Transverse colon (tissue), 4 donors: ENCODE results near the gene GIPC3. TPM values are rescaled to one million over a fixed set of nuclear protein-coding genes. Genes with fewer than 3 reads are reported as not detected.

Experiments
- DNase-seq: peaks from one replicate; pipeline ENCODE4 v3.0.0-alpha.2; 2019
- H3K27ac ChIP-seq, 4 donors: fragments of 200-600 bp; sonication (generic); 2 replicates each; pipeline ENCODE4 v1.5.1; 2016 to 2018; ENCODE audit warnings: inconsistent platforms in 4 of 4
- H3K27me3 ChIP-seq: fragments of 200-600 bp; sonication (generic); 2 replicates; pipeline ENCODE4 v1.5.1; 2017; ENCODE audit warnings: inconsistent platforms
- H3K36me3 ChIP-seq, 4 donors: fragments of 200-600 bp; sonication (generic); 2 replicates each; pipeline ENCODE4 v1.5.1; 2017 to 2019; ENCODE audit warnings: inconsistent platforms in 4 of 4
- H3K4me1 ChIP-seq, 4 donors: fragments of 200-600 bp; sonication (generic); 2 replicates each; pipeline ENCODE4 v1.5.1; 2017 to 2020; ENCODE audit warnings: inconsistent platforms in 4 of 4
- H3K4me3 ChIP-seq, 4 donors: fragments of 200-600 bp; sonication (generic); 1 replicate in 1 of 4; 2 replicates in 3 of 4; pipeline versions ENCODE4 v1.5.1 to v1.6.1; 2017 to 2019; ENCODE audit warnings: inconsistent platforms in 4 of 4
- H3K9me3 ChIP-seq, 2 donors: fragments of 200-600 bp; sonication (generic); 2 replicates each; pipeline ENCODE4 v1.5.1; 2017 to 2019; ENCODE audit warnings: inconsistent platforms in 2 of 2
- EP300 ChIP-seq: sonication (generic); formaldehyde crosslinking; IDR thresholded peaks from one replicate; pipeline ENCODE4 v1.6.1; 2017; ENCODE audit warnings: antibody characterized with exemption, low read depth
- POLR2A ChIP-seq: fragments of 450-650 bp; IDR thresholded peaks from one replicate; pipeline ENCODE4 v1.6.1; 2016; ENCODE audit warnings: antibody characterized with exemption, mild to moderate bottlenecking, moderate library complexity
- POLR2AphosphoS5 ChIP-seq, 3 donors: sonication (generic); formaldehyde crosslinking; IDR thresholded peaks; one replicate each; pipeline ENCODE4 v1.6.1; 2016; ENCODE audit warnings: antibody characterized with exemption in 3 of 3
- WGBS, 2 donors: methylation state at CpG; one replicate each; pipeline ENCODE4 v1.1.5; 2018; ENCODE audit warnings: low coverage in 1 of 2; 5-methylcytosine and 5-hydroxymethylcytosine counted together
- in situ Hi-C, 4 donors: fragments of 200-750 bp; cut with MboI; loops; one replicate each; pipeline versions ENCODE4 v1.15.0 to v1.15.1; 2017; ENCODE audit warnings: low sequenced_read_pairs in 3 of 4, low pct_ligation_motif_present in 1 of 4, low pct_unique_long_range_greater_than_20kb in 1 of 4
- intact Hi-C: fragments of 100-400 bp; cut with DNase I; formaldehyde crosslinking; loops from one replicate; pipeline ENCODE4 v1.15.1; 2023; ENCODE audit warnings: low total_unique reads
- total RNA-seq, 4 donors: library from RNA; depleted of rRNA; stranded (reverse); fragments of >200 nt; gene quantifications; one replicate each; pipeline ENCODE4 v1.1.0, GENCODE V29; 2016
- TF ChIP-seq, protein P1 (sequence below), 5 experiments: fragments of 200-600 bp in 3 of 5; fragments of 450-650 bp in 2 of 5; sonication (generic) in 3 of 5; IDR thresholded peaks; 1 replicate in 2 of 5; 2 replicates in 3 of 5; pipeline ENCODE4 v1.5.1; 2016 to 2017; ENCODE audit warnings: antibody characterized with exemption in 5 of 5, inconsistent platforms in 3 of 5, mild to moderate bottlenecking in 2 of 5, moderate library complexity in 1 of 5

Gene GIPC3
- total RNA-seq, 4 donors from 2014 or later = 0.14 to 0.95 (median 0.60) TPM; not detected in 1

- H3K4me3 ChIP-seq = no peak overlapping the region
- 81% methylated on average over 11 of the region's 13 CpGs; no CpG with 5 or more reads in 1 of the 2 donors for WGBS, 2 donors
- in situ Hi-C loops (no loop called here), intact Hi-C loops (no loop called here)
- no peaks in the 10 kb centered on the region for H3K9me3 ChIP-seq
- peak overlapping the region in 2 of 4 donors; percentile 13 to 48 for H3K27ac ChIP-seq
- no peaks in the 10 kb centered on the region for H3K4me1 ChIP-seq
- peaks cover 0 to 30% (median 8%) of the 10 kb centered on the region in 4 donors for H3K36me3 ChIP-seq
- TF ChIP-seq POLR2A (no peak), EP300 (no peak), POLR2AphosphoS5 (IDR thresholded peaks at IDR 0.05) (no peak)
- TF ChIP-seq, protein P1, sequence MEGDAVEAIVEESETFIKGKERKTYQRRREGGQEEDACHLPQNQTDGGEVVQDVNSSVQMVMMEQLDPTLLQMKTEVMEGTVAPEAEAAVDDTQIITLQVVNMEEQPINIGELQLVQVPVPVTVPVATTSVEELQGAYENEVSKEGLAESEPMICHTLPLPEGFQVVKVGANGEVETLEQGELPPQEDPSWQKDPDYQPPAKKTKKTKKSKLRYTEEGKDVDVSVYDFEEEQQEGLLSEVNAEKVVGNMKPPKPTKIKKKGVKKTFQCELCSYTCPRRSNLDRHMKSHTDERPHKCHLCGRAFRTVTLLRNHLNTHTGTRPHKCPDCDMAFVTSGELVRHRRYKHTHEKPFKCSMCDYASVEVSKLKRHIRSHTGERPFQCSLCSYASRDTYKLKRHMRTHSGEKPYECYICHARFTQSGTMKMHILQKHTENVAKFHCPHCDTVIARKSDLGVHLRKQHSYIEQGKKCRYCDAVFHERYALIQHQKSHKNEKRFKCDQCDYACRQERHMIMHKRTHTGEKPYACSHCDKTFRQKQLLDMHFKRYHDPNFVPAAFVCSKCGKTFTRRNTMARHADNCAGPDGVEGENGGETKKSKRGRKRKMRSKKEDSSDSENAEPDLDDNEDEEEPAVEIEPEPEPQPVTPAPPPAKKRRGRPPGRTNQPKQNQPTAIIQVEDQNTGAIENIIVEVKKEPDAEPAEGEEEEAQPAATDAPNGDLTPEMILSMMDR (IDR thresholded peaks at IDR 0.05) = no peak
- H3K27me3 ChIP-seq = no peaks in the 10 kb centered on the region
- no peak for DNase-seq
These were observed 48.2 kb upstream of the GIPC3 start for GRCh38 chr19:3537101-3537437.

- TF ChIP-seq, protein P1 (IDR thresholded peaks at IDR 0.05) = no peak
- TF ChIP-seq POLR2A = no peak
- TF ChIP-seq EP300 = no peak
- no peak for TF ChIP-seq POLR2AphosphoS5 (IDR thresholded peaks at IDR 0.05)
- no peaks in the 10 kb centered on the region for H3K27me3 ChIP-seq
- no peaks in the 10 kb centered on the region for H3K9me3 ChIP-seq
- in situ Hi-C loops = no loop called here
- WGBS, 2 donors = 88 to 91% methylated on average over 6 to 22 of the region's 22 CpGs
- H3K4me3 ChIP-seq = no peak overlapping the region
- intact Hi-C loops = no loop called here
- peak overlapping the region in 1 of 4 donors; percentile 48 for H3K27ac ChIP-seq
- peaks cover 0 to 26% (median 5%) of the 10 kb centered on the region in 4 donors for H3K36me3 ChIP-seq
- no peaks in the 10 kb centered on the region for H3K4me1 ChIP-seq
- no peak for DNase-seq
These were observed 47.6 kb upstream of the GIPC3 start for GRCh38 chr19:3537438-3538240.

DNA sequence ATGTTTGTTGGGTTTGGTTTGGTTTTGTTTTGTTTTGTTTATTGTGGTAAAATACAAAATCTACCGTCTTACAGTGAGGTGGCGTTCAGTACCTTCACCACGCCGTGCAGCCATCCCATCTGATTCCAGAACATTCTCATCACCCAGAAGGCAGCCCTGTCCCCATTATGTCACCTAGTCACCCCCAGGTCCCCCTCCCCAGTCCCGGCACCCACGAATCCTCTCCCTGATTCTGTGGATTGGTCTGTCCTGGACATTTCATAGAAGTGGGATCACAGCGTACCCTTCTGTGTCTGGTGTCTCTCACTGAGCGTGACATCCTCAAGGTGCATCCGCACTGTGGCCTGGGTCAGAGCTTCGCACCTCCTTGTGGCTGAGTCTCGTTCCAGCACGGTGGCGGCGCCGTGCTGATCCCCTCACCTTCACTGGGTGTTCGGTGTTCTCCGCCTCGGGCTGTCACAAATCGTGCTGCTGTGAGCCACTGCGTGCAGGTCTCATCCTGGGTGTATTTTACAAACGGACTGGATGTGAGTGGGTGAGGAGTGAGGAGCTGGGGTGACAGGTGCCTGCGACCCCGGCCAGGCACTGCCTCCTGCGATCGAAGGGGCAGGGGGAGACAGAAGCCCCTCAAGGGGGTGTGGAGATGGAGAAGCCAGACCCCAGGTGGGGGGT lies 46.9 kb upstream of the GIPC3 start:
- Histone ChIP-seq H3K4me3 (no peak overlapping the region), H3K36me3 (peaks cover 0 to 18% (median 1%) of the 10 kb centered on the region in 4 donors), H3K27me3 (no peaks in the 10 kb centered on the region), H3K9me3 (no peaks in the 10 kb centered on the region), H3K27ac (no peak overlapping the region), H3K4me1 (no peaks in the 10 kb centered on the region)
- TF ChIP-seq EP300 (no peak), POLR2AphosphoS5 (IDR thresholded peaks at IDR 0.05) (no peak), POLR2A (no peak)
- TF ChIP-seq, protein P1 (IDR thresholded peaks at IDR 0.05) = no peak
- in situ Hi-C loops = no loop called here
- intact Hi-C loops = no loop called here
- 67 to 82% methylated on average over 3 to 24 of the region's 25 CpGs for WGBS, 2 donors
- no peak for DNase-seq

- 63 to 95% methylated on average over 7 to 24 of the region's 28 CpGs for WGBS, 2 donors
- intact Hi-C loops = no loop called here
- no peak within 1 kb of the TSS for H3K27ac ChIP-seq
- H3K4me3 ChIP-seq = no peak within 1 kb of the TSS
- TF ChIP-seq, protein P1 (IDR thresholded peaks at IDR 0.05) = no peak
- no peak for TF ChIP-seq EP300
- TF ChIP-seq POLR2AphosphoS5 (IDR thresholded peaks at IDR 0.05) = no peak
- no peak for TF ChIP-seq POLR2A
- H3K9me3 ChIP-seq = no peaks in the 10 kb centered on the region
- H3K4me1 ChIP-seq = no peaks in the 10 kb centered on the region
- in situ Hi-C loops = no loop called here
- no peaks in the 10 kb centered on the region for H3K27me3 ChIP-seq
- no peak for DNase-seq
- H3K36me3 ChIP-seq = peaks cover 0 to 13% (median 0%) of the 10 kb centered on the region in 4 donors
These were observed 46.1 kb upstream of the GIPC3 start, which contains the start of gene TEKTIP1 for GRCh38 chr19:3538965-3539755. TSS of gene TEKTIP1 (plus strand) at chr19:3539174. CDS start at chr19:3539178, 4 bp downstream.
